GM21526 (cell line): ENCODE results near the gene CAMSAP1.
"Not testable (repeated sequence)": the region's sequence is repeated elsewhere in the genome, so short reads cannot be mapped to it uniquely, and the experiment has no call there.

Experiments used
- ATAC-seq: cut with Tn5 transposase; IDR thresholded peaks from one replicate; pipeline ENCODE4 v1.9.1; 2021; ENCODE audit warnings: moderate library complexity; ENCODE audit not compliant: unreplicated experiment, low FRiP score

Gene CAMSAP1, protein sequence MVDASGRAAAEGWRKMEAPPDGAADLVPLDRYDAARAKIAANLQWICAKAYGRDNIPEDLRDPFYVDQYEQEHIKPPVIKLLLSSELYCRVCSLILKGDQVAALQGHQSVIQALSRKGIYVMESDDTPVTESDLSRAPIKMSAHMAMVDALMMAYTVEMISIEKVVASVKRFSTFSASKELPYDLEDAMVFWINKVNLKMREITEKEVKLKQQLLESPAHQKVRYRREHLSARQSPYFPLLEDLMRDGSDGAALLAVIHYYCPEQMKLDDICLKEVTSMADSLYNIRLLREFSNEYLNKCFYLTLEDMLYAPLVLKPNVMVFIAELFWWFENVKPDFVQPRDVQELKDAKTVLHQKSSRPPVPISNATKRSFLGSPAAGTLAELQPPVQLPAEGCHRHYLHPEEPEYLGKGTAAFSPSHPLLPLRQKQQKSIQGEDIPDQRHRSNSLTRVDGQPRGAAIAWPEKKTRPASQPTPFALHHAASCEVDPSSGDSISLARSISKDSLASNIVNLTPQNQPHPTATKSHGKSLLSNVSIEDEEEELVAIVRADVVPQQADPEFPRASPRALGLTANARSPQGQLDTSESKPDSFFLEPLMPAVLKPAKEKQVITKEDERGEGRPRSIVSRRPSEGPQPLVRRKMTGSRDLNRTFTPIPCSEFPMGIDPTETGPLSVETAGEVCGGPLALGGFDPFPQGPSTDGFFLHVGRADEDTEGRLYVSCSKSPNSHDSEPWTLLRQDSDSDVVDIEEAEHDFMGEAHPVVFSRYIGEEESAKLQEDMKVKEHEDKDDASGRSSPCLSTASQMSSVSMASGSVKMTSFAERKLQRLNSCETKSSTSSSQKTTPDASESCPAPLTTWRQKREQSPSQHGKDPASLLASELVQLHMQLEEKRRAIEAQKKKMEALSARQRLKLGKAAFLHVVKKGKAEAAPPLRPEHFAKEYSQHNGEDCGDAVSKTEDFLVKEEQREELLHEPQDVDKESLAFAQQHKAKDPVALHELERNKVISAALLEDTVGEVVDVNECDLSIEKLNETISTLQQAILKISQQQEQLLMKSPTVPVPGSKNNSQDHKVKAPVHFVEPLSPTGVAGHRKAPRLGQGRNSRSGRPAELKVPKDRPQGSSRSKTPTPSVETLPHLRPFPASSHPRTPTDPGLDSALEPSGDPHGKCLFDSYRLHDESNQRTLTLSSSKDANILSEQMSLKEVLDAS (N-terminal part only)

GRCh38 chr9:135907431-135908092 is at the start of gene CAMSAP1:
Gene CAMSAP1, minus strand, starts transcription at chr9:135907546. Its CDS starts 387 bp downstream, at chr9:135907159.
- ATAC-seq: peak; percentile 63

DNA sequence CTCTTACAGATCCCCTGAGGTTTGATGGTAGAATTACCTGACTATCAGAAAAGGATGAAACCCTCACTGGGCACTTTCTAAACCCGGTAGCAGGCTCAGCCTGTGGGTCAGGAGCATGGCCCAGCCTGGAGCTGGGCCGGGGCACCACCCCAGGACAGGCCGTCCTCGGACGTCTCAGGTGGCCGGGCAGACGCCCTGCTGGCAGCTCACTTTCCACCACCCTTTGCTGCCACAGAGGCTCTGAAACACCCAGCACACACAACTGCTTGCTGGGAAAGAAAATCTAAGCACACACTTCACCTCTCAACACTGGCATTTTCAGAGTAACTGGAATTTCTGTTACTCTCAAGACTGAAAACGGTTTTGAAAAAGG is 49.4 kb upstream of the CAMSAP1 start:
- ATAC-seq: no peak

DNA sequence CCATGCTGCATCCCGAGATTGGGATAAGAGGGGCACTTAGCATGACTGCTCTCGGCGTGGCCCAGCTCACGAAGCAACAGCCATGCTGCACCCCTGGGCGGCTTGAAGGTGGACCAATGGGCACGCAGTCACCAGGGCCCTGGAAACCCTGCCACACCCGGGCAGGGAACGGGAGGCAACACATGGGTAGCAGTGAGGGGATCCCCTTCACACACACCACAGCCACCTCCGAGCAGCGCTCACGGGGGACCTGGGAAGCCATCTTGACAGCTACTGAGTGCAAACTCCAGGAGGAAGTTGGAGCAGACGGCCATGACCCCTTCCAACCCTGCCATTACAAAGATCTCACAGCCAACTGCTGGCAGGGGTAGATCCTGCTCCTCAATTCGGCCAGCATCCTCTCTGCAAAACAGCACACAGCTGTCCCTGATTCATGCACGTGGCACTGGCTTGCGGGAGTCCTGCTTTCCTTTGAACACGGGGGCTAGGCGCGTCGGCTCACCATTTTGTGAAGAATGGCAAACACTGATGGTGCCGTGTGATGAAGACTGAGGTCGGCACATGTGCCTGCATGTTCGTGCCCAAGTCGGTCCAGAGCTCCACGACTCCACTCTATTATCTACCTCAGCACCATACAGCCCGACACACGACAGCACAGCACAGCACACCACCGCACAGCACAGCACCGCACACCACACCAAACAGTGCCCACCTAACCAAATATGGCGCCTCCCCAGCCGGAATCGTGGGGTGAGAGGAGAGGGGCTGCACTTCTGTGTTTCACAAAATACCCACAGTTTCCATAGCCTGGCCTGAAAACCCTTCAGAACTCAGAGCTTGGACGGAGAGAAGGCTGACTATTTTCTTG is 48.8 kb upstream of the CAMSAP1 start:
- no peak for ATAC-seq

- ATAC-seq: no peak
Measured at GRCh38 chr9:135952664-135953206, 45.4 kb upstream of the CAMSAP1 start.

DNA sequence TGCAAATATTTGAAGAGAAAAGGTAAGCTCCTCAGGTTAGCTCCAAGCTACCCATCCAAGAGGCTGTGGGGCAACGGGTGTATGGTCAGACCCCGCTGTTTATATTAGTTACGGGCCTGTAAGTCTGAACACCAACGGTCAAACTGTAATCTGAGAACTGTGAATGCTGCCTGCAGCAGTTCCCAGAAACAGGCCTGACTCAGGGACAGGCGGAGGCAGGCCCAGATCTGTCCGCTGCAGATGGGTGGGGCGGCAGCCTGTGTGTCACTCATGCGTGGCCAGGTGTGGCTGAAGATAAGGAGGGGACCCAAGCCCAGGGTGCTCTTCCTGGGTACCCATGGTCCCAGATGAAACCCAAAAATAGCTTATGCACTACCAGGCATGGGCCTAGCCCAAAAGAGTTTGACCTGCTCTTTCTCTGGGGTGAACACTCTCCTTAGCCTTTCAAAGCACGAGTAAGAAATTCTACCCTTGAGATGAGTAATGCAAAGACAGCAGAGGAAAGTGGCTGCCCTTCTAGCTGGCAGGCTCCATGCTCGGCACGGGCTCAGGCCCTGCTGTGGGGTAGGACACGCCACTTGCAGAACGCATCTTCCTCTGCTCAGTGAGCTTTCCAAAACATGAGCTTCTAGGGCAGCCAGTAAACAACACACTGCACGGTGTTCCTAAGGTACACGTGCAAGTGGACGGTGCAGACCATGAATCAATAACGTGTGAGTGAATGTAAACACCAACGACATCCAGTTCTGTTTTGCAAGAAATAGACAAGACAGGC is 44.7 kb upstream of the CAMSAP1 start:
- no peak for ATAC-seq

DNA sequence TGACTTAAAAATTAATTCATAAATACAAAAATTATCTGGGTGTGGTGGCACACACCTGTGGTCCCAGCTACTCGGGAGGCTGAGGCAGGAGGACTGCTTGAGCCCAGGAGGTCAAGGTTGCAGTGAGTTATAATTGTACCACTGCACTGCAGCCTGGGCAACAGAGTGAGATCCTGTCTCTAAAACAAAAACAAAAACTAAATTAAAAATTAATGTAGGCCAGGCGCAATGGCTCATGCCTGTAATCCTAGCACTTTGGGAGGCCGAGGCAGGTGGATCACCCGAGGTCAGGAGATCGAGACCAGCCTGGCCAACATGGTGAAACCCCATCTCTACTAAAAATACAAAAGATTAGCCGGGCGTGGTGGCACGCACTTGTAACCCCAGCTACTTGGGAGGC is 44.0 kb upstream of the CAMSAP1 start:
- ATAC-seq: not testable (repeated sequence)

DNA sequence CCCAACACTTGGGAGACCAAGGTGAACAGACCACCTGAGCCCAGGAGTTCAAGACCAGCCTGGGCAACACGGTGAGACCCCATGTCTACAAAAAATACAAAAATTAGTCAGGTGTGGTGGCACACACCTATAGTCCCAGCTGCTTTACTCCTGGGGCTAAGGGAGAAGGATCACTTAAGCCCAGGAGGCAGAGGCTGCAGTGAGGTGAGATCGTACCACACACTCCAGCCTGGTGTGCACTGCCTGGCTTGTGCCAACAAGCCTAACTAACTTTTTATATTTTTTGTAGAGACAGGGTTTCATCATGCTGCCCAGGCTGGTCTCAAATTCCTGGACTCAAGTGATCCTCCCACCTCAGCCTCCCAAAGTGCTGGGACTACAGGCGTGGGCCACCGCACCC is 43.5 kb upstream of the CAMSAP1 start:
- ATAC-seq: not testable (repeated sequence)

DNA sequence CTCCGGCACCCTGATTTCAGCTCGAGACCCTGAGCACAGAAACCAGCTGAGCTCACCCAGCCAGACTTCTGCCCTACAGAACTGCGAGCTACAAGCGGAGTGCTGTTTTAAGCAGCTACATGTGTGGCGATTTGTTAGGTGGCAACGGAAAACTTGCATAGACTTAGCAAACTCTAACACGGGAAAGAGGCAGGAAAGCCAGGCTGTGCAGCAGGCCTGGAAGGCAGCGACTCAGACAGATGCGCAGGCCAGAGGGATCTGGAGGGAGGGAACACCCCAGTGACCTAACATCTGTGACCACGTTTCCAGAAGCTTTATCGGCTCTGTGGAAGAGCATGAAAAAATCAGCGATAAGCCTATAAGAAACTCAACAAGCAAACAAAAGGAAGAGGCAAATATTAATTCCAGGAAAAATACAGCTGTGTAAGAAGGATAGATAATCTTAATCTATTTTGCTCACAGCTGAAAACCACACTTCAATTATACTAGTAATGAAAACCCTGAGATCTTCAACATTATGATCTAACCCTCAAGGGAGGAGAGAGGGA is 42.9 kb upstream of the CAMSAP1 start:
- no peak for ATAC-seq

DNA sequence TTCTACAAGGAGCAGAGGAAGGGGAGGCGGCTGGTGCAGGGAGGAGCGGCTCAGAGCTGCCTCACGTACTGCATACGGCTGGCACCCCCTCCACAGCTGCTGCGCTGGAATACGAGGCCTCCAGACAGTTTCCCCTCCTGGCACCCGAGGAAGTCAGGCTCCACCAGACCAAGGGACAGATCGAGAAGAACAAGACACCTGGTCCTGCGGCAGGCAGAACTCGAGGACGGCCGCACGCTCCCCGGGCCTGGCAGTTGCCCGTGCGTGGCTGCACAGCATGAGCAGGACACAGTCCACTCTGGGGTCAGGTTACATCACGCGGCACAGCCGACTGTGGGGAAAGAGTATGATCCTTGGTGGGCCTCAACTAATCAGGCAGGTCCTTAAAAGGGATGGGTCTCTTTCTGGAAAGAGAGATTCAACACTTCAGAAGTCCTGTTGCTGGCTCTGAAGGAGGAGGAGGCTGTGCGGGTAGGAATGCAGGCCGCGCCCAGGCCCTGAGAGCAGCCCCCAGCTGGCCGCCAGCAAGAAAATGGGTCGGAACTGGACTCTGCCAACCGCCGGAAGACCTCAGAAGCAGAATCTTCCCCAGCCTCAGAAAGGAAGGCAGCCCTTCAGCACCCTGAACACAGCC is 42.3 kb upstream of the CAMSAP1 start:
- ATAC-seq: no peak

- ATAC-seq: no peak
Measured at GRCh38 chr9:135948968-135949367, 41.6 kb upstream of the CAMSAP1 start.

GRCh38 chr9:135948446-135948845 is 41.1 kb upstream of the CAMSAP1 start:
- no peak for ATAC-seq

DNA sequence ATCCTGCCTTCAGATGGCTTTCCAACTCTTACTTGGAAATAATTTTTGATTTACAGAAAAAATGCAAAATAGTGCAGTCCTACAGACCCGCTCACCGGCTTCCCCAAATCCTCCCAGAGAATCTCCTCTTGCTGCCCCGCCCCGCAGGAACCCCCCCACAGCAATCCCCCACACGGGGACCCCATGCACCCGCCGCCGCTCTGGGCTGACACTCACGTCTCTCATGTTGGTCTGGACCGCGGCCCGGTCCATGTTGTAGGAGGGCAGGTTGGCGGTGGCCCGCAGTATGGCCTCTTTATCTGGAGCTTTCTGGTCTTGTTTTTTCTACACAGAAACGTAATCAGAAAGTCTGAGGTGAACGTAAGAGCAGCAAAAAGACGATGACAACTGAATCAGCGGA is 40.2 kb upstream of the CAMSAP1 start:
- no peak for ATAC-seq

DNA sequence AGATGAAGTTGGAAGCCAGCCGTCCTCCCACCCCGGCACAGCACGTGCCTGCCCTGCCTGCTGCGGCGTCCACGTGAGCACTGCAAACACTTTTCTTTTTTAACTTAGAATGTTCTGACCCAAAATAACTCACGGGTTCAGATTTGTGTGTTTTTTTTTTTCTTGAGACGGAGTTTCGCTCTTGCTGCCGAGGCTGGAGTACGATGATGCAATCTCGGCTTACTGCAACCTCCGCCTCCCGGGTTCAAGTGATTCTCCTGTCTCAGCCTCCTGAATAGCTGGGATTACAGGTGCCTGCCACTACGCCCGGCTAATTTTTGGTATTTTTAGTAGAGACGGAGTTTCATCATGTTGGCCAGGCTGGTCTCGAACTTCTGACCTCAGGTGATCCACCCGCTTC is 39.8 kb upstream of the CAMSAP1 start:
- ATAC-seq: not testable (repeated sequence)

DNA sequence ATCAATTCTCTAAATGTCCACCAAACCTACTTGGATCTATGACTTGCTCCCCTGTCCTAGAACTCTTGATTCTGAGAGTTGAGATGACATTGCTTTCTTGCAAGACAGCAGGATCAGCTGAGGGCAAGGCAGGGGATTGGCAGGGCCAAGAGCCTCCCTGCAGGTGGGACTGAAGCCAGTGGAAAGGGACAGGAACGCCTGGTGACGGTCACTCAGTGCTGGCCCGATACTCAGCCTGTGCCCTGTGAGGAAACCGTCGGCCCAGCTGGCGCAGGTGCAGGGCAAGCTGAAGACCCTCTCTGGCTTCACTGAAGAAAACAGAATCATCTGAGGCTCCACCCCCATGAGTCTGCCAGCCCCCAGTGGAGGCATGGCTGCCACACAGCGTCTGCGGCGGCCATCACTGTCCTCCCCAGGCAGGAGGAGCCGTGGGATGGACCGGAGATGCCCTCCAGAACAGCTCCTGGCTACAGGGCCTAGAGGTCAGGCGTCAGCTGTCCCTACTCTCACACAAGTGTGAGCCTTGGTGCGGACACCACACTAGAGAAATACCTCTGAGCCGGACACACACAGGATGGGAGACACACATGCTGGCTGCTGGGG is 39.1 kb upstream of the CAMSAP1 start:
- ATAC-seq: no peak

- ATAC-seq: no peak
Measured at GRCh38 chr9:135945969-135946368, 38.6 kb upstream of the CAMSAP1 start.

GRCh38 chr9:135944444-135945252 is 37.3 kb upstream of the CAMSAP1 start:
- no peak for ATAC-seq
